Peyer's patch (tissue), 4 donors: ENCODE measurements around the gene EDARADD. TPM values are rescaled to one million over a fixed set of nuclear protein-coding genes. Genes with fewer than 3 reads are reported as not detected.
"Not testable (repeated sequence)": the region's sequence is repeated elsewhere in the genome, so short reads cannot be mapped to it uniquely, and the experiment has no call there.

Experiments used
- DNase-seq, 3 donors: peaks; one replicate each; pipeline ENCODE4 v3.0.0-alpha.2; 2017 to 2019
- H3K27ac ChIP-seq, 4 donors: fragments of 200-600 bp; sonication (generic); one replicate each; pipeline ENCODE4 v1.5.1; 2016 to 2019
- H3K27me3 ChIP-seq, 2 donors: fragments of 200-600 bp; sonication (generic); one replicate each; pipeline ENCODE4 v1.5.1; 2019
- H3K36me3 ChIP-seq, 3 donors: fragments of 200-600 bp; sonication (generic); one replicate each; pipeline ENCODE4 v1.5.1; 2016 to 2019
- H3K4me1 ChIP-seq, 4 donors: fragments of 200-600 bp; sonication (generic); one replicate each; pipeline ENCODE4 v1.5.1; 2016 to 2019
- H3K4me3 ChIP-seq, 4 donors: fragments of 200-600 bp; sonication (generic); 1 replicate in 3 of 4; 2 replicates in 1 of 4; pipeline ENCODE4 v1.5.1; 2016 to 2019; ENCODE audit warnings: mild to moderate bottlenecking in 1 of 4
- H3K9me3 ChIP-seq, 4 donors: fragments of 200-600 bp; sonication (generic); one replicate each; pipeline ENCODE4 v1.5.1; 2016 to 2019; ENCODE audit warnings: mild to moderate bottlenecking in 1 of 4
- POLR2A ChIP-seq, 2 donors: fragments of 450-650 bp; IDR thresholded peaks; one replicate each; pipeline ENCODE4 v1.5.1; 2017; ENCODE audit warnings: antibody characterized with exemption in 2 of 2, mild to moderate bottlenecking in 2 of 2, moderate library complexity in 2 of 2
- total RNA-seq, 4 donors: library from RNA; depleted of rRNA; stranded (reverse); fragments of >200 nt; gene quantifications; one replicate each; pipeline ENCODE4 v1.1.0, GENCODE V29; 2016
- TF ChIP-seq, protein P1 (sequence below), 6 experiments: fragments of 450-650 bp in 4 of 6; fragments of 200-600 bp in 2 of 6; sonication (generic) in 1 of 6; IDR thresholded peaks; one replicate each; pipeline ENCODE4 v1.5.1; 2017 to 2019; ENCODE audit warnings: antibody characterized with exemption in 6 of 6, mild to moderate bottlenecking in 3 of 6, moderate library complexity in 1 of 6

The EDARADD gene
- total RNA-seq, 4 donors from 2014 or later = not detected

DNA sequence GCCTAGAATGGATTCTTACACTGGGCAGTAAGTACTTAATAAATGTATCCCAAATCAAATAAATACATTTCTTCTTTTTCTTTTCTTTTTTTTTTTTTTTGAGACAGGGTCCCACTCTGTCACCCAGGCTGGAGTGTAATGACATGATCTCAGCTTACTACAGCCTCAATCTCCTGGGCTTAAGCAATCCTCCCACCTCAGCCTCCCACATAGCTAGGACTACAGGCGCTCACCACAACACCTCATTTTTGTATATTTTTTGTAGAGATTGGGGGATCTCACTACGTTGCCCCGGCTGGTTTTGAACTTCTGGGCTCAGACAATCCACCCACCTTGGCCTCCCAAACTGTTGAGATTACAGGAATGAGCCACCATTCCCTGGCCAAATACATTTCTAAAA, 66.0 kb downstream of the EDARADD start:
- Histone ChIP-seq H3K27ac (no peak overlapping the region), H3K27me3 (no peaks in the 10 kb centered on the region), H3K9me3 (no peaks in the 10 kb centered on the region), H3K36me3 (no peaks in the 10 kb centered on the region), H3K4me3 (no peak overlapping the region), H3K4me1 (no peaks in the 10 kb centered on the region)
- TF ChIP-seq, protein P1, sequence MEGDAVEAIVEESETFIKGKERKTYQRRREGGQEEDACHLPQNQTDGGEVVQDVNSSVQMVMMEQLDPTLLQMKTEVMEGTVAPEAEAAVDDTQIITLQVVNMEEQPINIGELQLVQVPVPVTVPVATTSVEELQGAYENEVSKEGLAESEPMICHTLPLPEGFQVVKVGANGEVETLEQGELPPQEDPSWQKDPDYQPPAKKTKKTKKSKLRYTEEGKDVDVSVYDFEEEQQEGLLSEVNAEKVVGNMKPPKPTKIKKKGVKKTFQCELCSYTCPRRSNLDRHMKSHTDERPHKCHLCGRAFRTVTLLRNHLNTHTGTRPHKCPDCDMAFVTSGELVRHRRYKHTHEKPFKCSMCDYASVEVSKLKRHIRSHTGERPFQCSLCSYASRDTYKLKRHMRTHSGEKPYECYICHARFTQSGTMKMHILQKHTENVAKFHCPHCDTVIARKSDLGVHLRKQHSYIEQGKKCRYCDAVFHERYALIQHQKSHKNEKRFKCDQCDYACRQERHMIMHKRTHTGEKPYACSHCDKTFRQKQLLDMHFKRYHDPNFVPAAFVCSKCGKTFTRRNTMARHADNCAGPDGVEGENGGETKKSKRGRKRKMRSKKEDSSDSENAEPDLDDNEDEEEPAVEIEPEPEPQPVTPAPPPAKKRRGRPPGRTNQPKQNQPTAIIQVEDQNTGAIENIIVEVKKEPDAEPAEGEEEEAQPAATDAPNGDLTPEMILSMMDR (IDR thresholded peaks at IDR 0.05) = no peak
- no peak for TF ChIP-seq POLR2A (IDR thresholded peaks at IDR 0.05)
- no peak for DNase-seq

DNA sequence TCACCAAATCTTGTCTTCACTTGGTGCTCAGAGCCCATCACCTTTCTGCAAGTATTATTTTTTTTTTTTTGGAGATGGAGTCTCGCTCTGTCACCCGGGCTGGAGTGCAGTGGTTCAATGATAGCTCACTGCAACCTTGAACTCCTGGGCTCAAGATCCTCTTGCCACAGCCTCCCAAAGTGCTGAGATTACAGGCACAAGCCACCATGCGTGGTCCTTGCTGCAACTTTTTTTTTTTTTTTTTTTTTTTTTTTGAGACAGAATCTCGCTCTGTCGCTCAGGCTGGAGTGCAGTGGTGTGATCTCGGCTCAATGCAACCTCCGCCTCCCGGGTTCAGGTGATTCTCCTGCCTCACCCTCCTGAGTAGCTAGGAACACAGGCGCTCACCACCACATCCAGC, 70.1 kb downstream of the EDARADD start:
- not testable (repeated sequence) for DNase-seq, H3K9me3 ChIP-seq, H3K4me3 ChIP-seq, H3K27ac ChIP-seq, H3K27me3 ChIP-seq, H3K36me3 ChIP-seq, H3K4me1 ChIP-seq

DNA sequence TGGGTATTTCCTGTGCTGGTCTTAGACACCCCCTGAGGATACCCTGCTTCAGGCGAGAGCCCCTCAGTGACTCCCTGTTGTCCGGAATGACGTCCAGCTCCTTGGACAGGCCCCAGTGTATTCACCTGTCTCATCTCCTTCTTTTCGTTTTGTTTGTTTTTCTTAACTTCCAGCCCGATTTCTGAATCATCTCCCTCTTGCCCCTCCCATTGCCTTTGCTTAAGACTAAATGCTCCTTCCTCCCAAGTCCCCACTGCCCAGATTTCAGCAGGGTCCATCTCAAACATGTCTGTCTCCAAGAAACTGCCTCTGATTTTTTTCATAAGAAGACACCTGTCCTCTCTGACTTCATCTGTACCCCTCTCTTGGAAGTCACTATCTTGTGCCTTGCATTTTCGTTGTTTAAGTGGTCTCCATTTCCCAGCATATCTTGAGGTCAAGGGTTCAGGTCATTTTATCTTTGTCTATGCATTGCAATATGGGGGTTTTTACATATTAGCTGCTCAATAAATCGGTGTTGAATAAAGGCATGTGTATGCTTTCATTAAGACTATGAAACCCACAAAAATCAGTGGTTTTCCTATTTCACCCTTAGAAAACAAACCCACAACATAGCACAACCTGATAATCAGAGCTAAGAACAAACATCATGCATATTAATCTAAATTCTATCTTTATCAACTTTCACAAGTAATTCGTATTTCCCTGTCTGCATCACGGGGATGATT, 71.3 kb downstream of the EDARADD start:
- H3K4me1 ChIP-seq = peaks cover 0 to 6% (median 0%) of the 10 kb centered on the region in 4 donors

DNA sequence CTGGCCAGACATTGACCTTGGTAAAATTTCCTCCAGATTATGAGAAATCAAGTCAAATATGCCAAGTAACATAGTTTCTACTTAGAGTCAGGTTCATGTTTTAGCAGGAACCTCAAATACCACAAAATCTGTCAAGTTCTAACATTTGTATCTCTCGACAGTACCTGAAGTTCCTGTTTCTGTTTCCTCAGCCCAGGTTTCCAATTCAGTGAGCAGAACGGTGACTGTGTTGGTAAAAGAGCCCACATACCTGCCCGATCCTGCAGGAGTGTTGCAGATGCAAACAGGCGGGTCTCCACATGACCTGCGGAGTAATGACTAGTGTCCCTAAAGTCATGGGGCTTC, 71.8 kb downstream of the EDARADD start:
- H3K4me3 ChIP-seq = no peak overlapping the region

More for the DNA sequence above, 71.3 kb downstream of the EDARADD start:
- Histone ChIP-seq H3K4me3 (no peak overlapping the region), H3K36me3 (no peaks in the 10 kb centered on the region), H3K27me3 (no peaks in the 10 kb centered on the region), H3K27ac (no peak overlapping the region), H3K9me3 (no peaks in the 10 kb centered on the region)
- TF ChIP-seq POLR2A (IDR thresholded peaks at IDR 0.05) = no peak
- TF ChIP-seq, protein P1 (IDR thresholded peaks at IDR 0.05) = no peak
- no peak for DNase-seq

DNA sequence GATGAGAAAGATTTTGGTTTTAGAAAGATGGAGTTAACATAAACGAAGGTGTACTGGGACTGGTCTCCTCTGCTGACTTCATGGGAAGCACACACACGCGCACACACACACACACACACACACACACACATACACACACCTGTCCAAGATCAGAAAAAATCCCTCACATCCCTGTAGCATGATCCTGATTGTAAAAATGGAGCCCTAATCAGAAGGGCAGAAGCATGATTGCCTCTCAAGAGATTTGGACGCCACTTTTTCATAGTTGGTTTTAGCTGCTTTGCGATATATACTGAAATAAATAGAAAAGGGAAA, 73.2 kb downstream of the EDARADD start:
- no peaks in the 10 kb centered on the region for H3K36me3 ChIP-seq
- H3K9me3 ChIP-seq = no peaks in the 10 kb centered on the region
- no peaks in the 10 kb centered on the region for H3K27me3 ChIP-seq
- no peak overlapping the region for H3K4me3 ChIP-seq
- TF ChIP-seq POLR2A (IDR thresholded peaks at IDR 0.05) = no peak
- TF ChIP-seq, protein P1 (IDR thresholded peaks at IDR 0.05) = no peak
- no peak for DNase-seq
- H3K27ac ChIP-seq = no peak overlapping the region
- peaks cover 0 to 6% (median 0%) of the 10 kb centered on the region in 4 donors for H3K4me1 ChIP-seq

More for the DNA sequence above, 71.8 kb downstream of the EDARADD start:
- Histone ChIP-seq H3K4me1 (peaks cover 0 to 6% (median 0%) of the 10 kb centered on the region in 4 donors), H3K9me3 (no peaks in the 10 kb centered on the region), H3K36me3 (no peaks in the 10 kb centered on the region), H3K27me3 (no peaks in the 10 kb centered on the region), H3K27ac (no peak overlapping the region)
- TF ChIP-seq POLR2A (IDR thresholded peaks at IDR 0.05) = no peak
- TF ChIP-seq, protein P1 (IDR thresholded peaks at IDR 0.05) = no peak
- no peak for DNase-seq

DNA sequence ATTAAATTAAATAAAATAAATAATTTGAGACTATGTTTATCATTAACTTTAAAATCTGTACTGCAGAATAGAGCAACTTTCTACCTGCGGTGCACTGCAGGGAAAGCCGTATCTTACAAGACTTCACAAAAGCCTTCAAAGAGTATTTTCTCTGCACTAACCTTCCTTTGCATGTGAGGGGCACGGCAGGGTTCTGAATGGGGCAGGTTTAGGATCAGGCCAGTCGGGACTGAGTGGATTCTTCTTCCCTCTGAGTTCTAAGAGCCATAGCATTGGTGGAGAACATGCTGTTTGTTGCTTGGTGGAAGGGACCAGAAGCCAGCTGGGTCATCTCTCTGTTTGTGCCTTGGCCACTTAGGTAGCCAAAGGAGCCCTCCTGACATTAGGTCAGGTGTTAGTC, 74.5 kb downstream of the EDARADD start:
- no peaks in the 10 kb centered on the region for H3K27me3 ChIP-seq
- TF ChIP-seq, protein P1 (IDR thresholded peaks at IDR 0.05) = no peak
- TF ChIP-seq POLR2A (IDR thresholded peaks at IDR 0.05) = no peak
- H3K36me3 ChIP-seq = no peaks in the 10 kb centered on the region
- H3K27ac ChIP-seq = no peak overlapping the region
- H3K4me3 ChIP-seq = no peak overlapping the region
- DNase-seq = no peak
- H3K4me1 ChIP-seq = peaks cover 0 to 6% (median 0%) of the 10 kb centered on the region in 4 donors
- H3K9me3 ChIP-seq = no peaks in the 10 kb centered on the region
